Daoy (cell line): ENCODE results near the gene HNRNPU. TPM values are rescaled to one million over a fixed set of nuclear protein-coding genes. Genes with fewer than 3 reads are reported as not detected.
A peak's percentile ranks its signal among the peaks of the same experiment; 100 is the strongest.

ENCODE experiments used
- DNase-seq: peaks from one replicate; pipeline ENCODE4 v3.0.0-alpha.2; 2015; ENCODE audit warnings: low read depth
- total RNA-seq: library from RNA; depleted of rRNA; stranded (reverse); fragments of >200 nt; shearing (Covaris generic); gene quantifications from 2 replicates; pipeline ENCODE4 v1.2.3, GENCODE V29; 2014; rRNA removed

The HNRNPU gene
- total RNA-seq, 1 experiment from 2014 or later = 691 TPM

GRCh38 chr1:244802556-244803239 is 61.6 kb downstream of the HNRNPU start:
- DNase-seq = no peak

- DNase-seq = no peak
These were observed 62.3 kb downstream of the HNRNPU start for GRCh38 chr1:244802041-244802440.

- peak; percentile 47 for DNase-seq
These were observed 63.1 kb downstream of the HNRNPU start for GRCh38 chr1:244801246-244801645.

- DNase-seq = no peak
These were observed 63.5 kb downstream of the HNRNPU start for GRCh38 chr1:244800821-244801220.

Other genes with a start within 250 kb of the HNRNPU start
- gene DESI2, start 211.4 kb downstream of the HNRNPU start, total RNA-seq = 56.2 and 61.4 TPM in 2 replicates
- gene COX20, start 28.9 kb downstream of the HNRNPU start, total RNA-seq = 53.8 and 94.6 TPM in 2 replicates